ENCODE measurements around the gene PCGF3.
A peak's percentile ranks its signal among the peaks of the same experiment; 100 is the strongest.
"Not testable (repeated sequence)": the region's sequence is repeated elsewhere in the genome, so short reads cannot be mapped to it uniquely, and the experiment has no call there.

Gene PCGF3

GRCh38 chr4:748461-748860 lies 42.8 kb downstream of the PCGF3 start:
- no peak for DNase-seq
- no peak for TF ChIP-seq POLR2A (IDR thresholded peaks at IDR 0.05; ENCODE audit: low read length)
- TF ChIP-seq GATA1 (IDR thresholded peaks at IDR 0.05; ENCODE audit: low read depth, low read length): no peak

GRCh38 chr4:749698-750666 lies 44.4 kb downstream of the PCGF3 start:
- no peak for DNase-seq
- TF ChIP-seq POLR2A (IDR thresholded peaks at IDR 0.05; ENCODE audit: low read length): no peak
- TF ChIP-seq GATA1 (IDR thresholded peaks at IDR 0.05; ENCODE audit: low read depth, low read length): no peak

- TF ChIP-seq POLR2A (IDR thresholded peaks at IDR 0.05; ENCODE audit: low read length): no peak
- TF ChIP-seq GATA1 (IDR thresholded peaks at IDR 0.05; ENCODE audit: low read depth, low read length): no peak
- no peak for DNase-seq
Measured at GRCh38 chr4:751676-752075, 46.0 kb downstream of the PCGF3 start.

DNA sequence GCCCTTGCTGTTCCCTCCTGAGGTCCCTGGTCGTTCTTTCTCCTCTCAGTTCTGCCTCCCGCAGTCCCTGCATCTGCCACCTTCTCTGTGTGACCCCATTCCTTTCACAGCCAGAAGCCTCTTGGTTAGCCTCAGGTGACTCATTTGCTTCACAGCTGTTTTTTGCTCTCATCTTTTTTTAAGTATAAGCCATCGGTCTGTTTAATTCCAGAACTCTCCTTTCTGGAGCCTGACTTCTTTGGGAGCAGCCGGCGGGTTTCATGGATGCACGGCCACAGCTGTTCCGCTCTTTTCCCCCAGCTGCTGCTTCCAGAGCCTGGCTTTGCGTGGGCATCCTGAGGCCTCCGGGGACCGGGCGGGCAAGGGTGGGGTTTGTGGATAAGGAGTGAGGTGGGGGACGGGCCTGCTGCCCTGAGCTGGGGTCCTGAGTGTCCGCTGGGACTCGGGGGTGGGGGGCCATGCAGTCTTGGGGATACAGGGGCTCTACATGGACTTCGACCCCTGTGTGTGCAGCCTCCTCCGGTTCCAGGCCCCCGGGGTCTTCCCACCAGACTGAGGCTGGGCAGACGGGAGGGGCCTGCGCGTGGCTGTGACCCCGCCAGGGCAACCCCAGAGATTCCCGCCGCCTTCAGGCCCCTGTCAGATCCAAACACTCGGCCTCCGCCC lies 46.7 kb downstream of the PCGF3 start:
- no peak for DNase-seq
- no peak for TF ChIP-seq GATA1 (IDR thresholded peaks at IDR 0.05; ENCODE audit: low read depth, low read length)
- no peak for TF ChIP-seq POLR2A (IDR thresholded peaks at IDR 0.05; ENCODE audit: low read length)

GRCh38 chr4:753186-753585 lies 47.6 kb downstream of the PCGF3 start:
- DNase-seq: not testable (repeated sequence)

- TF ChIP-seq GATA1 (IDR thresholded peaks at IDR 0.05; ENCODE audit: low read depth, low read length) (no peak), POLR2A (IDR thresholded peaks at IDR 0.05; ENCODE audit: low read length) (no peak)
Measured at GRCh38 chr4:754221-755120, 48.8 kb downstream of the PCGF3 start.

GRCh38 chr4:757111-757510 lies 51.5 kb downstream of the PCGF3 start:
- TF ChIP-seq POLR2A (IDR thresholded peaks at IDR 0.05; ENCODE audit: low read length) (no peak), GATA1 (IDR thresholded peaks at IDR 0.05; ENCODE audit: low read depth, low read length) (no peak)

More at GRCh38 chr4:754221-755120, 48.8 kb downstream of the PCGF3 start:
- no peak for DNase-seq

GRCh38 chr4:759810-760209 lies 54.2 kb downstream of the PCGF3 start:
- not testable (repeated sequence) for DNase-seq

More at GRCh38 chr4:757111-757510, 51.5 kb downstream of the PCGF3 start:
- DNase-seq: no peak

DNA sequence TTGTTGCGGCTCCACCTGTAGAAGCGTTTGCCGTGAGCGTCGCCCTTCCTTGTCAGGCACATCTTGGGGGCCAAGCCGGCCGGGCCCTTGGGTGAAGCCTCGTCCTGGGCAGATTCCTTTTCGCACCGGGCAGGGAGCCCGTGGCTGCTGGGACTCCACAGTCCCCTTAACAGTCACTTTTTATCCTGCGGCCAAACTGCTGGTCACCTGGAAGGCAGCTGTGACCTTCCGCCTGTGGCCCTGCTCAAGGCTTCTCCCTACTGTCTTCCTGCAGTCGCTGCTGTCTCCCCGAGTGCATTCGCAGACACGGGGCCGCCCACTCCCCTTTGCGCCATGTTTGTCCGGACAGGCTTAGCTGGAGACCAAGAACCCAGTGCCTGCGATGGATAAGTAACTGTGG lies 55.0 kb downstream of the PCGF3 start:
- TF ChIP-seq GATA1 (IDR thresholded peaks at IDR 0.05; ENCODE audit: low read depth, low read length) (no peak), POLR2A (IDR thresholded peaks at IDR 0.05; ENCODE audit: low read length) (no peak)
- no peak for DNase-seq

DNA sequence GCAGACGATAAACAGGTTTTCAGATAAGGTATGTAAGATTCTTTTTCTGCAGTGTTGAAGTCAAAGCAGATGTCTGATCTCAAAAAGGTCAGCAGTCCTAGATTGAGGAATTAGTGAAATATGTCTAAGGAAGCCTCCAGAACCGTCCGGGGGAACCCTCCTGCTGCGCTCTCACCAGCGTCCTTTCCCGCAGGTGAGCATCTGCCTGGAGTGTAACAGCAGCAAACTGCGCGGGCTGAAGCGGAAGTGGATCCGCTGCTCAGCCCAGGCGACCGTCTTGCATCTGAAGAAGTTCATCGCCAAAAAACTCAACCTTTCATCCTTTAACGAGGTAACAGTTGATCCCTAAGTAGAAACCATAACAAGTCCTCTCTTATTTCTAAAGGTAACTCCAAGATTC lies 55.5 kb downstream of the PCGF3 start:
- no peak for DNase-seq
- no peak for TF ChIP-seq POLR2A (IDR thresholded peaks at IDR 0.05; ENCODE audit: low read length)

DNA sequence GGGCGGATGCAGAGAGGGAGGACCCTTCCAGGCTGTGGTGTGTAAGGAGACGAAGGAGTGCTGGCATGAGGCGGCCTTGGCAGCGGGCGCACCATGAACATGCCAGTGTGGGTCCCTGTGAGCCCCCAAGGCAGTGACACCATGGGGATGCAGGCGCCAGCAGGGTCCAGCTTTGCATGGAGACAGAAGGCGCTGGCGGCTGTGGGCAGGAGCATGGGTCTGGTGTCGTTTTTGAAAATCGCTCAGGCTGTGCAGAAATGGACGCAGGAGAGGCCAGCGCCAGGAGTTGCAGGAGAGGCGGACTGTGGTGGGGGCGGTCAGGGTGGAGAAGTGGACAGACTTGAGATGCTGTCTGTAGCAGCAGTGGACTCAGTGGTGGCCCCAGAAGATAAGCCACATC lies 56.1 kb downstream of the PCGF3 start:
- no peak for DNase-seq
- no peak for TF ChIP-seq GATA1 (IDR thresholded peaks at IDR 0.05; ENCODE audit: low read depth, low read length)
- TF ChIP-seq POLR2A (IDR thresholded peaks at IDR 0.05; ENCODE audit: low read length): no peak

GRCh38 chr4:762211-763190 lies 56.9 kb downstream of the PCGF3 start:
- DNase-seq: no peak
- no peak for TF ChIP-seq GATA1 (IDR thresholded peaks at IDR 0.05; ENCODE audit: low read depth, low read length)
- TF ChIP-seq POLR2A (IDR thresholded peaks at IDR 0.05; ENCODE audit: low read length): peak; percentile 12

Measured in erythroblast (primary cell).